GM10248 (cell line): ENCODE data around the gene PRKCZ.
"Not testable (repeated sequence)": the region's sequence is repeated elsewhere in the genome, so short reads cannot be mapped to it uniquely, and the experiment has no call there.

Experiments
- CTCF ChIA-PET: fragments of 300-600 bp; sonication (Branson Sonifier 250); formaldehyde crosslinking; extraction: SDS; loops from one replicate; lab custom pipeline; 2021; ENCODE audit warnings: antibody characterized with exemption; lab: Yijun Ruan, JAX
- POLR2A ChIA-PET: fragments of 350-650 bp; sonication (Branson Sonifier 250); formaldehyde crosslinking; extraction: SDS; loops from one replicate; lab custom pipeline; 2020; ENCODE audit warnings: antibody characterized with exemption; lab: Yijun Ruan, JAX
- DNase-seq: peaks from one replicate; pipeline ENCODE4 v3.0.0; 2012; ENCODE audit errors: extremely low spot score
- CTCF ChIP-seq: IDR thresholded peaks from 2 replicates; pipeline ENCODE4 v1.5.1; 2012; ENCODE audit warnings: mild to moderate bottlenecking, low read depth; ENCODE audit errors: extremely low read depth, missing control alignments, control extremely low read depth

The PRKCZ gene

GRCh38 chr1:2115702-2116341, 65.6 kb downstream of the PRKCZ start:
- DNase-seq = no peak
- POLR2A ChIA-PET = no interaction called here
- no peak for TF ChIP-seq CTCF
- CTCF ChIA-PET = interaction anchor here (1.5 to 1.6 kb wide), 2 partner anchors 24 to 71 kb away, joined by 4 to 6 read pairs; no protein-coding TSS in a partner anchor

GRCh38 chr1:2119886-2120285, 69.7 kb downstream of the PRKCZ start:
- no peak for DNase-seq
- ChIA-PET POLR2A (no interaction called here), CTCF (no interaction called here)
- TF ChIP-seq CTCF = no peak

GRCh38 chr1:2121101-2121691, 71.0 kb downstream of the PRKCZ start:
- no peak for TF ChIP-seq CTCF
- ChIA-PET POLR2A (no interaction called here), CTCF (no interaction called here)
- DNase-seq = no peak

GRCh38 chr1:2121794-2122193, 71.6 kb downstream of the PRKCZ start:
- DNase-seq, POLR2A ChIA-PET, CTCF ChIA-PET: not testable (repeated sequence)

GRCh38 chr1:2124446-2125198, 74.4 kb downstream of the PRKCZ start:
- no peak for DNase-seq
- no peak for TF ChIP-seq CTCF
- POLR2A ChIA-PET = no interaction called here
- CTCF ChIA-PET = no interaction called here

GRCh38 chr1:2125350-2126211, 75.4 kb downstream of the PRKCZ start:
- CTCF ChIA-PET = interaction anchor here (0.9 to 3.2 kb wide), 2 partner anchors 15 to 190 kb away, joined by 3 to 12 read pairs; no protein-coding TSS in a partner anchor
- POLR2A ChIA-PET = no interaction called here
- no peak for DNase-seq
- no peak for TF ChIP-seq CTCF
